Brain microvascular endothelial cell (primary cell): ENCODE measurements around the gene AHR.
"Not testable (repeated sequence)": the region's sequence is repeated elsewhere in the genome, so short reads cannot be mapped to it uniquely, and the experiment has no call there.

ENCODE experiments used
- DNase-seq: peaks from one replicate; pipeline ENCODE4 v3.0.0-alpha.2; 2020
- H3K27ac ChIP-seq: fragments of 250-450 bp; sonication (Bioruptor Pico); 2 replicates; pipeline ENCODE4 v1.5.1; 2020; ENCODE audit warnings: mild to moderate bottlenecking, moderate library complexity
- H3K27me3 ChIP-seq: fragments of 250-450 bp; sonication (Bioruptor Pico); replicated peaks from 2 replicates; pipeline ENCODE4 v1.5.1; 2020; ENCODE audit warnings: mild to moderate bottlenecking
- H3K36me3 ChIP-seq: fragments of 250-450 bp; sonication (Bioruptor Pico); replicated peaks from 2 replicates; pipeline ENCODE4 v1.5.1; 2020; ENCODE audit warnings: mild to moderate bottlenecking
- H3K4me3 ChIP-seq: 2 replicates; pipeline ENCODE4 v1.5.1; 2011; ENCODE audit warnings: low read depth, mild to moderate bottlenecking, control low read depth, low read length, moderate library complexity
- in situ Hi-C: cut with HindIII; loops from 2 replicates; pipeline ENCODE4 v1.10.0; 2017; ENCODE audit warnings: low sequenced_read_pairs, low pct_ligation_motif_present
- TF ChIP-seq, protein P1 (sequence below): IDR thresholded peaks from 2 replicates; pipeline ENCODE4 v1.5.1; 2011; ENCODE audit warnings: low read depth, mild to moderate bottlenecking, moderate library complexity, low read length, control low read depth, inconsistent platforms; ENCODE audit errors: missing control alignments

The AHR gene

GRCh38 chr7:17391366-17391765 is 92.9 kb downstream of the AHR start:
- Histone ChIP-seq H3K27me3 (no peaks in the 10 kb centered on the region), H3K27ac (no peak overlapping the region), H3K36me3 (no peaks in the 10 kb centered on the region), H3K4me3 (no peak overlapping the region)
- in situ Hi-C loops, result no loop called here
- no peak for DNase-seq
- TF ChIP-seq, protein P1, sequence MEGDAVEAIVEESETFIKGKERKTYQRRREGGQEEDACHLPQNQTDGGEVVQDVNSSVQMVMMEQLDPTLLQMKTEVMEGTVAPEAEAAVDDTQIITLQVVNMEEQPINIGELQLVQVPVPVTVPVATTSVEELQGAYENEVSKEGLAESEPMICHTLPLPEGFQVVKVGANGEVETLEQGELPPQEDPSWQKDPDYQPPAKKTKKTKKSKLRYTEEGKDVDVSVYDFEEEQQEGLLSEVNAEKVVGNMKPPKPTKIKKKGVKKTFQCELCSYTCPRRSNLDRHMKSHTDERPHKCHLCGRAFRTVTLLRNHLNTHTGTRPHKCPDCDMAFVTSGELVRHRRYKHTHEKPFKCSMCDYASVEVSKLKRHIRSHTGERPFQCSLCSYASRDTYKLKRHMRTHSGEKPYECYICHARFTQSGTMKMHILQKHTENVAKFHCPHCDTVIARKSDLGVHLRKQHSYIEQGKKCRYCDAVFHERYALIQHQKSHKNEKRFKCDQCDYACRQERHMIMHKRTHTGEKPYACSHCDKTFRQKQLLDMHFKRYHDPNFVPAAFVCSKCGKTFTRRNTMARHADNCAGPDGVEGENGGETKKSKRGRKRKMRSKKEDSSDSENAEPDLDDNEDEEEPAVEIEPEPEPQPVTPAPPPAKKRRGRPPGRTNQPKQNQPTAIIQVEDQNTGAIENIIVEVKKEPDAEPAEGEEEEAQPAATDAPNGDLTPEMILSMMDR, result no peak

DNA sequence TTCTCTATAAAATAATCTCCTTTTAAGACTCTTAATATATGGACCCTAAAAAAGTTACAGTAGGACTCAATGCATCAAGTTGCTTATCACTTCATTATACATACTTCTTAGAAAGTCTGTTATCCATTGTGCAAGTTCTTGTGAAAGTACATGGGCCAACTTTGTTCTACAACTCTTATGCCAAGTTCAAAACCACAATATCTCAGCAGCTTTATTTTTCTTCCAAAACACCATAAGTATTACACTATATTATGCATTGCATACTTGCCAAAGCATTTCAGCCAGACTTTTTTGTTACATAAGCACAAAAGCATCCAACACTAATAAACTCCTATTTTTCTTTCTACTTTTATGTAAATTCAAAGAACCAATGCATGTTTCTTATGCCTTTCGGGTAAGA is 94.4 kb downstream of the AHR start:
- Histone ChIP-seq H3K27me3 (no peaks in the 10 kb centered on the region), H3K27ac (no peak overlapping the region), H3K36me3 (no peaks in the 10 kb centered on the region), H3K4me3 (no peak overlapping the region)
- TF ChIP-seq, protein P1, result no peak
- no peak for DNase-seq
- in situ Hi-C loops, result no loop called here

DNA sequence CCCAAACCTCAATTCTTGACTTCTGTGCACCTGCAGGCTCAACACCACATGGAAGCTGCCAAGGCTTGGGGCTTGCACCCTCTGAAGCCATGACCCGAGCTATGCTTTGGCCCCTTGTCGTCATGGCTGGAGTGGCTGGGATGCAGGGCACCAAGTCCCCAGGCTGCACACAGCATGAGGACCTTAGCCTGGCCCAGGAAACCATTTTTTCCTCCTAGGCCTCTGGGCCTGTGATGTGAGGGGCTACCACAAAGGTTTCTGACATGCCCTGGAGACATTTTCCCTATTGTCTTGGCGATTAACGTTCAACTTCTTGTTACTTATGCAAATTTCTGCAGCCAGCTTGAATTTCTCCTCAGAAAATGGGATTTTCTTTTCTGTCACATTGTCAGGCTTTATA is 96.1 kb downstream of the AHR start:
- in situ Hi-C loops, H3K27ac ChIP-seq, H3K36me3 ChIP-seq, DNase-seq, H3K4me3 ChIP-seq, H3K27me3 ChIP-seq: not testable (repeated sequence)
